CD14-positive monocyte (primary cell): Measurements from ENCODE around the gene IFNG-AS1. TPM values are rescaled to one million over a fixed set of nuclear protein-coding genes. Genes with fewer than 3 reads are reported as not detected.

ENCODE experiments used
- DNase-seq, 3 donors: peaks; one replicate each; pipeline ENCODE4 v3.0.0-alpha.2; 2011 to 2022
- H2AFZ ChIP-seq: 2 replicates; pipeline ENCODE4 v1.6.0; 2012; ENCODE audit warnings: mild to moderate bottlenecking, low read depth, low read length, inconsistent platforms; ENCODE audit not compliant: insufficient read depth, poor library complexity, severe bottlenecking
- H3K27ac ChIP-seq, 2 donors: 1 replicate in 1 of 2; 2 replicates in 1 of 2; pipeline ENCODE4 v1.5.1; 2012 to 2013; ENCODE audit warnings: low read length in 2 of 2, control low read depth in 1 of 2, inconsistent platforms in 1 of 2, low read depth in 1 of 2, mild to moderate bottlenecking in 1 of 2
- H3K27me3 ChIP-seq, 2 donors: one replicate each; pipeline versions ENCODE4 v1.6.0 to v1.6.1; 2011 to 2013; ENCODE audit warnings: low read length in 2 of 2; ENCODE audit not compliant: control insufficient read depth in 2 of 2, insufficient read depth in 2 of 2
- H3K36me3 ChIP-seq, 2 donors: replicated peaks in 1 of 2; 1 replicate in 1 of 2; 2 replicates in 1 of 2; pipeline versions ENCODE4 v1.5.1 to v1.6.1; 2012 to 2013; ENCODE audit warnings: low read length in 2 of 2, control low read depth in 1 of 2, inconsistent platforms in 1 of 2, mild to moderate bottlenecking in 1 of 2; ENCODE audit not compliant: insufficient read depth in 2 of 2, control insufficient read depth in 1 of 2
- H3K4me1 ChIP-seq, 2 donors: 1 replicate in 1 of 2; 2 replicates in 1 of 2; pipeline versions ENCODE4 v1.5.1 to v1.6.1; 2012 to 2013; ENCODE audit warnings: low read length in 2 of 2, control low read depth in 1 of 2, inconsistent platforms in 1 of 2, mild to moderate bottlenecking in 1 of 2, moderate library complexity in 1 of 2; ENCODE audit not compliant: insufficient read depth in 2 of 2, control insufficient read depth in 1 of 2
- H3K4me2 ChIP-seq: replicated peaks from 2 replicates; pipeline ENCODE3; 2012; ENCODE audit warnings: low read length, moderate library complexity, mild to moderate bottlenecking; ENCODE audit not compliant: poor library complexity, severe bottlenecking; ENCODE audit errors: extremely low read depth
- H3K4me3 ChIP-seq, 3 experiments: fragments of 200-600 bp in 1 of 3; sonication (generic) in 1 of 3; replicated peaks in 1 of 3; 1 replicate in 2 of 3; 2 replicates in 1 of 3; pipeline ENCODE4 v1.5.1; 2011 to 2013; ENCODE audit warnings: low read length in 3 of 3, mild to moderate bottlenecking in 3 of 3, control low read depth in 2 of 3, low read depth in 2 of 3, inconsistent platforms in 1 of 3, moderate library complexity in 1 of 3
- H3K79me2 ChIP-seq: 2 replicates; pipeline ENCODE4 v1.6.0; 2012; ENCODE audit warnings: mild to moderate bottlenecking, control low read depth, inconsistent platforms, low read length, moderate library complexity; ENCODE audit not compliant: insufficient read depth
- H3K9ac ChIP-seq: 2 replicates; pipeline ENCODE4 v1.6.0; 2017; ENCODE audit warnings: low read length, mild to moderate bottlenecking; ENCODE audit not compliant: insufficient read depth, poor library complexity, severe bottlenecking
- H3K9me3 ChIP-seq, 2 donors: replicated peaks in 1 of 2; 1 replicate in 1 of 2; 2 replicates in 1 of 2; pipeline versions ENCODE4 v1.5.1 to v1.6.1; 2012 to 2013; ENCODE audit warnings: low read length in 2 of 2, control low read depth in 1 of 2; ENCODE audit not compliant: control insufficient read depth in 1 of 2, insufficient read depth in 1 of 2
- H4K20me1 ChIP-seq: 2 replicates; pipeline ENCODE4 v1.6.0; 2012; ENCODE audit warnings: mild to moderate bottlenecking, low read length, control low read depth, moderate library complexity; ENCODE audit not compliant: insufficient read depth
- H3K27ac Mint-ChIP-seq, 7 donors: one replicate each; pipeline ENCODE4 v1.8.0; 2020; ENCODE audit warnings: mild to moderate bottlenecking in 7 of 7, mixed read lengths in 7 of 7, moderate library complexity in 6 of 7, inconsistent platforms in 2 of 7
- H3K27me3 Mint-ChIP-seq, 3 donors: one replicate each; pipeline ENCODE4 v1.8.0; 2021 to 2022; ENCODE audit warnings: low read depth in 3 of 3, mild to moderate bottlenecking in 3 of 3, mixed read lengths in 3 of 3, moderate library complexity in 3 of 3, inconsistent platforms in 1 of 3
- H3K36me3 Mint-ChIP-seq, 2 donors: one replicate each; pipeline ENCODE4 v1.8.0; 2020; ENCODE audit warnings: mixed read lengths in 2 of 2, inconsistent platforms in 1 of 2, mild to moderate bottlenecking in 1 of 2
- H3K4me1 Mint-ChIP-seq: one replicate; pipeline ENCODE4 v1.8.0; 2020; ENCODE audit warnings: mild to moderate bottlenecking, mixed read lengths
- H3K4me3 Mint-ChIP-seq, 2 donors: one replicate each; pipeline ENCODE4 v1.8.0; 2020; ENCODE audit warnings: mild to moderate bottlenecking in 2 of 2, mixed read lengths in 2 of 2, moderate library complexity in 1 of 2
- H3K9me3 Mint-ChIP-seq, 7 donors: one replicate each; pipeline ENCODE4 v1.8.0; 2020 to 2022; ENCODE audit warnings: mixed read lengths in 7 of 7, mild to moderate bottlenecking in 6 of 7, moderate library complexity in 6 of 7, inconsistent platforms in 2 of 7
- WGBS: methylation state at CpG from one replicate; pipeline ENCODE4 v1.1.5; 2013; ENCODE audit warnings: missing lambda C conversion rate; ENCODE audit not compliant: insufficient coverage; 5-methylcytosine and 5-hydroxymethylcytosine counted together
- intact Hi-C, 2 donors: fragments of 100-400 bp; cut with micrococcal nuclease; formaldehyde crosslinking; loops; one replicate each; pipeline versions ENCODE4 v1.15.0 to v1.15.1; 2023
- polyA plus RNA-seq, 3 donors: library from polyadenylated mRNA; depleted of rRNA in 1 of 3; unstranded in 2 of 3; stranded (reverse) in 1 of 3; fragments of 300-500 nt in 2 of 3; fragments of >200 nt in 1 of 3; fragmentation: Illumina TruSeq in 2 of 3; gene quantifications; 1 replicate in 2 of 3; 2 replicates in 1 of 3; pipeline ENCODE4 v1.2.3, GENCODE V29; 2012 to 2021
- TF ChIP-seq, protein P1 (sequence below): fragments of 200-600 bp; IDR thresholded peaks from one replicate; pipeline ENCODE4 v1.8.0; 2022; ENCODE audit warnings: antibody characterized with exemption, mild to moderate bottlenecking

IFNG-AS1 gene
- polyA plus RNA-seq, 3 donors, result not detected

GRCh38 chr12:68028647-68029046 is 39.4 kb downstream of the IFNG-AS1 start:
- no peak for DNase-seq
- WGBS, result no CpG with 5 or more reads among the region's 7 CpGs
- no peak overlapping the region for H3K9ac ChIP-seq
- peaks cover 0 to 5% (median 0%) of the 10 kb centered on the region in 3 donors for H3K27me3 Mint-ChIP-seq
- H3K27ac ChIP-seq, result no peak overlapping the region
- H3K4me1 ChIP-seq, result no peaks in the 10 kb centered on the region
- no peak overlapping the region for H3K4me3 Mint-ChIP-seq
- H3K4me1 Mint-ChIP-seq, result no peaks in the 10 kb centered on the region
- H3K79me2 ChIP-seq, result no peaks in the 10 kb centered on the region
- no peaks in the 10 kb centered on the region for H3K36me3 ChIP-seq
- no peak overlapping the region for H3K4me3 ChIP-seq
- H3K36me3 Mint-ChIP-seq, result no peaks in the 10 kb centered on the region
- no peaks in the 10 kb centered on the region for H3K27me3 ChIP-seq
- no peak overlapping the region for H2AFZ ChIP-seq
- H4K20me1 ChIP-seq, result no peaks in the 10 kb centered on the region
- H3K4me2 ChIP-seq, result no peak overlapping the region
- H3K9me3 Mint-ChIP-seq, result peaks cover 0 to 9% (median 5%) of the 10 kb centered on the region in 7 donors
- no peaks in the 10 kb centered on the region for H3K9me3 ChIP-seq
- TF ChIP-seq, protein P1, sequence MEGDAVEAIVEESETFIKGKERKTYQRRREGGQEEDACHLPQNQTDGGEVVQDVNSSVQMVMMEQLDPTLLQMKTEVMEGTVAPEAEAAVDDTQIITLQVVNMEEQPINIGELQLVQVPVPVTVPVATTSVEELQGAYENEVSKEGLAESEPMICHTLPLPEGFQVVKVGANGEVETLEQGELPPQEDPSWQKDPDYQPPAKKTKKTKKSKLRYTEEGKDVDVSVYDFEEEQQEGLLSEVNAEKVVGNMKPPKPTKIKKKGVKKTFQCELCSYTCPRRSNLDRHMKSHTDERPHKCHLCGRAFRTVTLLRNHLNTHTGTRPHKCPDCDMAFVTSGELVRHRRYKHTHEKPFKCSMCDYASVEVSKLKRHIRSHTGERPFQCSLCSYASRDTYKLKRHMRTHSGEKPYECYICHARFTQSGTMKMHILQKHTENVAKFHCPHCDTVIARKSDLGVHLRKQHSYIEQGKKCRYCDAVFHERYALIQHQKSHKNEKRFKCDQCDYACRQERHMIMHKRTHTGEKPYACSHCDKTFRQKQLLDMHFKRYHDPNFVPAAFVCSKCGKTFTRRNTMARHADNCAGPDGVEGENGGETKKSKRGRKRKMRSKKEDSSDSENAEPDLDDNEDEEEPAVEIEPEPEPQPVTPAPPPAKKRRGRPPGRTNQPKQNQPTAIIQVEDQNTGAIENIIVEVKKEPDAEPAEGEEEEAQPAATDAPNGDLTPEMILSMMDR, result no peak
- no peak overlapping the region for H3K27ac Mint-ChIP-seq
- intact Hi-C loops, result no loop called here

GRCh38 chr12:68030248-68030647 is 41.0 kb downstream of the IFNG-AS1 start:
- Histone ChIP-seq H3K27me3 (no peaks in the 10 kb centered on the region), H3K36me3 (no peaks in the 10 kb centered on the region), H2AFZ (no peak overlapping the region), H4K20me1 (no peaks in the 10 kb centered on the region), H3K4me3 (no peak overlapping the region), H3K27ac (no peak overlapping the region), H3K9me3 (no peaks in the 10 kb centered on the region), H3K4me1 (no peaks in the 10 kb centered on the region), H3K4me2 (no peak overlapping the region), H3K79me2 (no peaks in the 10 kb centered on the region), H3K9ac (no peak overlapping the region)
- Mint-ChIP-seq H3K4me1 (peaks cover 3% of the 10 kb centered on the region), H3K4me3 (no peak overlapping the region), H3K27ac (no peak overlapping the region), H3K9me3 (peaks cover 0 to 9% (median 3%) of the 10 kb centered on the region in 7 donors), H3K36me3 (no peaks in the 10 kb centered on the region), H3K27me3 (peaks cover 0 to 3% (median 0%) of the 10 kb centered on the region in 3 donors)
- WGBS, result no CpG with 5 or more reads among the region's 1 CpG
- intact Hi-C loops, result no loop called here
- TF ChIP-seq, protein P1, result no peak
- no peak for DNase-seq
